ENCODE data around the gene PHACTR1. TPM values are rescaled to one million over a fixed set of nuclear protein-coding genes. Genes with fewer than 3 reads are reported as not detected.

The PHACTR1 gene
- total RNA-seq, 1 donor from 2014 or later: 14.1 TPM

- no peak for DNase-seq (ENCODE audit: low spot score)
Observed at GRCh38 chr6:12848964-12849808, 132.6 kb downstream of the PHACTR1 start.

DNA sequence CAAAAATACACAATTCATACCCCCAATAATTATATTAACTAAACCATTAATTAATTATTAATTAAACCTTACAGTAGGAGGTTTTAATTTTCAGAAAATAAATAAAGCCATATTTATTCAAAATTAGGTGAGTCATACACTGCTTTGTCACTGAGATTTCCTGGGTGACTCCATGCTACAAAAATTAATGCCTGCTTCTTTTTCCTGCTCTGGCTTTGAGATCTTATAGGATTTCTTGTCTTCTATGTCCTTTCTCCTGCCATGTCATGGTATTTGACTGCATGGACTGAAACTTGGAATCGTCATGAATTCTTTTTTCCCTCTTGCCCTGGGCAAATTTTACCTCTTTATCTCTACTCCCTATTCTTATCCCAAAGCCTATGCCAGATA lies 133.2 kb downstream of the PHACTR1 start:
- no peak for DNase-seq (ENCODE audit: low spot score)

GRCh38 chr6:12851123-12851695 lies 134.6 kb downstream of the PHACTR1 start:
- no peak for DNase-seq (ENCODE audit: low spot score)

DNA sequence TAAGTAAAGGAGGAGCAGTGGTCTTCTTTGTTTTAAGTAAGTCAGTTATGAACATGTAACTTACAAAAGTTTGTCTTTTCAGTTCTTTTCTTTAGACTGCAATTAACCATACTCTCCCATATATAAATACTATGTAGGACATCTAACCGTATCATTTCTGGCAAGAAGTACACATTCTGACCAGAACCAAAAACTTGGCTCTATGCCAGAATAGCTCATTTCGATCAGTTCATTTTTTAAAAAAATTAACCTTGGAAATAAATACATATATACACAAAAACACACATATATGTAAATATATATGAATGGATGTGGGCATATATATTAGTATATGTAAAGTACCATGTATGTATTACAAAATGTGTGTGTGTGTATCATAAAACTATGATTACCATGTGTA lies 145.0 kb downstream of the PHACTR1 start:
- no peak for DNase-seq (ENCODE audit: low spot score)

DNA sequence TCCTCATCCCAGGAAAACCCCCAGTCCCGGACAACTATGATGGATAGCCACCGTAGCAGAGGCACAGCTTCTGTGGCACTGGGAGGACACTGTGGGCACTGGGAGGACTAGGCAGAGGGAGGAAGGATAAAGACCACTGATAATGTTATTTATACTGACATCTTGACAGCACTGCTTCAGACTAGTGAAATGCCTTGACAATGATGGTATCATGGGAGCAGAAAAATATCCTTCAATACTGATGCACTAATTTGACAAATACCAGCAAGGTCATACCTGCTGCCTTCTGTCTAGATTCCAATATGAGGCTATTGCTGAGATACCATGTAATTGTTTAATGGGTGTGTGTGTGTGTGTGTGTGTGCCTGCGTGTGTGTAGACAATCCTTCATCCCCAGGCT lies 148.6 kb downstream of the PHACTR1 start:
- DNase-seq (ENCODE audit: low spot score): no peak

DNA sequence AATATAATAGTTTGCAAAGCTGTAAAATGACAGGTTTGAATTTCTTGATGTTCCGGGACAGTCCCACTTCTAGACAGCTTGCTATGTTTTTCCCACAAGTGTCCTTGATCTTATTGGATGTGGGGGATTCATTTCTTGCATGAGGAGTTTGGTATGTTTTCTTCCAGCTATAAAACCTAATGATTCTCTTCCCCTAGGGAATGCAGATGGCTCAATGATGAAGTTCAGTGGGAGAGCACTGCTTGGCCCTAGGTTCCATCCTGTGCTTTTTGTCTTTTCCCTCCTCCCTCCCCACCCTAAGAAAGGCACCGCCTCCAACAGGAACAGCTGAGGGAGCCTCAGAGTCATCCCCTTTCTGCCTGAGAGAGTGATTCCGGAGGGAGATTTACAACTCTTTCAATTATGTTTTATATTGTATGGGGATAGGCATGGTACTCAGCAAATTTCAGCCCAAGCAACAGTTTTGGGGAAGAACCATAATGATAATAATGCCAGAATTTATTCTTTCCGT lies 149.2 kb downstream of the PHACTR1 start:
- no peak for DNase-seq (ENCODE audit: low spot score)

DNA sequence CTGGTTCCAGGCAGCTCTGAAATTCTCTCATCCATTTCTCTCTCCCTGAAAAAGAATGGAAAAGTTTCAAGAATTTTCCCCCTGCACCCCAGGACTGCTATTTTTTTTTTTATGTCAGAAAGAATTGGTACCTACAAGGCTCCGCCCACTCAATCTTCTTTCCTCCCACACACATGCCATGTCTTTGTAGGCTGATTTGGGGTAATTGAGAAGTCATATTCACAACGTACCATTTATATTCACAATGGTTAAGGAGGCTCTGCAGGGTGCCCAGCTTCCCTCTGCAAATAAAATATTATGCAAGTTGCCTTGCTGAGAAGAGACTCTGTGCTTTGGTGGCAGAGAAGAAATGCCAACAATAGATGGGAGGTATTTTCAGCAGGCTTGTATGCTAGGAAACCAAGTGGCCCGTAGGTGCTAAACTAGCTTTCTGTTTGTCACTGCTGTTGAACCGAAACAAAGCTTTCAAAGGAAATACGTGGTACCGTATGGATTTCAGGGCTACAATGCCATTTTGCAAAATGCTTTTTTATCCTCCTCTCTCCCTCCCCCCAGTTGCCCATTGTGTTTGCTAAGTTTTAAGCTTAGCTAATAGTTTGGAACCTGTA lies 150.0 kb downstream of the PHACTR1 start:
- no peak for DNase-seq (ENCODE audit: low spot score)

DNA sequence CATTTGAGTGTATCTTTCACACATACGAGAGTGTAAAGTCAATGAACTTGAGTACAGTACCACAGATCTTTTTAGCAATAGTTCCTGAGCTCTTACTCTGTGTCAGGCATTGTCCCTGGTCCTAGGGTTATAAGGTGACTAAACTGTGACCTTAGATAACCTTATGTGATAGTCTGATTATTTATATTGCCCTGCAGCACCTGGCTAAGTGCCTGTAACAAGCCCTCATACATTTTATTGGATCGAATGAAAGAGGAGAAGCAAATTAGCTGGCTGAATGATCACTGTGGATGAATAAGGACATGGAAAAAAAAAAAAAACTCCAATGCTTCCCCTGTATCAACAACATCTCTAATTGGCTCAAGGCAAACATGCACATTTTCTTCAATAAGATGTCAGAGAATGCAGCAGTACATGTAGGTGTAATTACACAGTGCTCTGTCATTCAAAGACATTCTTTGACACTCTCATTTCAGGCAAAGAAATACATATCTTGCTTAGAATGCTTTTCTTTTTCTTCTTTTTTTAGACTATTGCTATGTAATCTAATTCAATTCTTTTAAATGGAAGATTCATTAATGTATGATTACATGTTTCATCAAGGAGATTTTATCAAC lies 153.4 kb downstream of the PHACTR1 start:
- no peak for DNase-seq (ENCODE audit: low spot score)

- DNase-seq (ENCODE audit: low spot score): no peak
Observed at GRCh38 chr6:12873691-12874090, 157.1 kb downstream of the PHACTR1 start.

DNA sequence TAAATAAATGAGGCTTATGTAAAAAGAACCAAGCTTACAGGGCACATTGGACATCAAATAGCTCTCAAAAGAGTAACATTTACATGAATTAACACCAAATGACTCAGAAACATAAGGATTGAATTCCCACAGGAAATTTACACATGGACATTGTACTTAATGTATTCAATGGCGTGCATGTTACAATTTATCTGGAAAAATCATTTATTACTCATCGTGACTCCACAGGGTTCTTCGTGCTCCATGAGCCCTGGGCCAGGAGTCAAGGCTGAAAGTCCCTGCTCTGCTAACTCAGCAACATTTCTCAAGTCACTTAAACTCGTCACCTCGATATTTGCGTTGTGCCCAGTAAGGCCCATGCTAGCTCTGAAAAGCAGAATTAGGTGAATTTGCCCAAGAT lies 158.5 kb downstream of the PHACTR1 start:
- DNase-seq (ENCODE audit: low spot score): no peak

- DNase-seq (ENCODE audit: low spot score): no peak
Observed at GRCh38 chr6:12878741-12879140, 162.2 kb downstream of the PHACTR1 start.

DNA sequence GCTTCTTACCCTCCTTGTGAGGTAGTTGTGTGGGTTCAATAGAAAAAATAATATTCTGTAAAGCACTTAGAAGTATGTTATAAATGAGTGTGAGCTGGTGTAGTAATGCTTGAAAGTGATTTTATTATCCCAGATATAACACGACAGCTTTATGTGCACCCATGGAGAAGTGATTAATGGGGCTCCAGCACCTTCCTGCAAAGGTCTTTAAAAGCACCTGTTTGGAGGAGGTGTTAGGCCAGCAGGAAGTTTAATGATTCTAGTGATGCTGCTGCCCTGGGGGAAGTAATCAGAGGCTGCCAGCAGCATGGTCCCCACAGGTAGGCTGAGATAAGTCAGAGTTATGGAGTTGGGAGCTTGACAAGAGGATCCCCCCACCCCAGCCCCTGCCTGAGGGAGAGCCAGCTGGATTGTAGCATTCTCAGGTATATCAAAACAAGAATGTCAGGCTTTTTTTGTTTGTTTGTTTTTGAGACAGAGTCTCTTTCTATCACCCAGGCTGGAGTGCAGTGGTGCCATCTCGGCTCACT lies 166.3 kb downstream of the PHACTR1 start:
- no peak for DNase-seq (ENCODE audit: low spot score)

GRCh38 chr6:12884983-12885382 lies 168.4 kb downstream of the PHACTR1 start:
- DNase-seq (ENCODE audit: low spot score): no peak

DNA sequence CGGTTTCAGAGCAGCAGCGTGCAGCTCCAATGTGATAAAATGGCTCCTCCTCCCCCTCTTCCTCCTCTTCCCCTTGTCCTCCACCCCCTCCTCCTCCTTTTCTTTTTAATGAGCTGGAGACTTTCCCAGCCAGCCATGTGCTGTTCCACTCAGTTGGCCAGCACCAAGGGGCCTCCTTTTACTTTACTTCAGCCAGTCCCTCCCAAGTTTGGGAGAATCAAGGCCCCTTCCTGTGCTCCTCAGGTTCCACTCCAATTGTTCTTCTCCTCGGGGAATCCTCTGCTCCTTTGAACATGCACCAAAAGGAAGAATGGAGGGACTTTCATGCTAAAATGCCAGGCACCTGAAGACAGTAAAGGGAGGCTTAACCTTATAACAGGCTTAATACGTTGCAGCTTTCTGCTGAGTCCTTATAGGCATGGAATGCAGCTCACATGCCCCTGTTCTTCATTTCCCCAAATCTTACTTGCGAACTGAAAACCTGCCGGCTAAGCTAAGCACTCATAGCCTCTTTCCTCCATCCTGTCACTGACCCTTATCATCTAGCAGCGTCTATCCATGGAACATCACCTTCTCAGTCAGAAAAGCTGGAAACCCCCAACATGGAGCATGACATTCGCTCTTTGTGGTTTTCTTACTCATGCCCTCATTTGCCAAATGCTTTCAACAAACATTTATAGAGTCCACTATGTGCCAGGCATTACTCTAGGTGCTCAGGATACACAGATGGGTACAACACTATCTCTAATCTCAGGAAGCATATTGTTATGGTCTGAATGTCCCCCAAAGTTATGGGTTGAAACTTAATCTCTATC lies 170.6 kb downstream of the PHACTR1 start:
- no peak for DNase-seq (ENCODE audit: low spot score)

- no peak for DNase-seq (ENCODE audit: low spot score)
Observed at GRCh38 chr6:12890171-12890790, 173.7 kb downstream of the PHACTR1 start.

DNA sequence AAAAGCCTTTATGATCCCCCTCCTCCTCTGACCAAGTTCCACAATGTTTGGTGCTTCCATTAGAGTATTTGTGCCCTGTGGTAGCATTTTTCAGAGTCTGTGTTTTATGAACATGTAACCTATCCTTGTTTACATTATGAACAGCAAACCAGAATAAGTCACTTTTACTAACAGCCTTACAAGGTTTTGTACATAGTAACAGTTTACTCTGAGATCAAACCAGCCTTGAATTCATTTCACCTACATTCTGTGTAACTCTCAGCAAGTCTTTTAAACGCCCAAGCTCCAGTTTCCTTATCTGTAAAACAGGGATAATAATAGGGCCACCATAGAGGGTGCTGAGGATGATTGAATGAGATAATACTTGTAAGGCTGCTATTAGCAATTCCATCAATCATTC lies 175.0 kb downstream of the PHACTR1 start:
- no peak for DNase-seq (ENCODE audit: low spot score)

- no peak for DNase-seq (ENCODE audit: low spot score)
Observed at GRCh38 chr6:12892151-12892550, 175.6 kb downstream of the PHACTR1 start.

- DNase-seq (ENCODE audit: low spot score): no peak
Observed at GRCh38 chr6:12893036-12893435, 176.5 kb downstream of the PHACTR1 start.

DNA sequence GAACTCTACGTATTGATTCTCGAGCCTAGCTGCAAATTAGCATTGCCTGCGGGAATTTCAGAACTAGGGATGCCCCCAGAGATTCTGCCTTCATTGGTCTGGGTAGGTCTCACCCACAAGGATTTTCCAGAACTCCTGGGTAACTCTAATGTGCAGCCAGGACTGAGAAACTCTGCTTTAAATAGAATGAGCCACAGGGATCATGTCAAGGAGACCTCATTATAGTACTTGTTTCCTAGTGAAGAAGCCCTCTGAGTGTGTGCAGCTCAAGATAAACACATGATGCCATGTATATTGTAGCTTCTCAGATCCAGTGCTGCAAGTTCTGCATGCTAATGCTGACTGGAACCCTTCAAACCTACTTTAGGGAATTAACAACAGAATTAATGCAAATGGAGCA lies 179.2 kb downstream of the PHACTR1 start:
- DNase-seq (ENCODE audit: low spot score): no peak

- DNase-seq (ENCODE audit: low spot score): no peak
Observed at GRCh38 chr6:12896208-12896733, 179.7 kb downstream of the PHACTR1 start.

DNA sequence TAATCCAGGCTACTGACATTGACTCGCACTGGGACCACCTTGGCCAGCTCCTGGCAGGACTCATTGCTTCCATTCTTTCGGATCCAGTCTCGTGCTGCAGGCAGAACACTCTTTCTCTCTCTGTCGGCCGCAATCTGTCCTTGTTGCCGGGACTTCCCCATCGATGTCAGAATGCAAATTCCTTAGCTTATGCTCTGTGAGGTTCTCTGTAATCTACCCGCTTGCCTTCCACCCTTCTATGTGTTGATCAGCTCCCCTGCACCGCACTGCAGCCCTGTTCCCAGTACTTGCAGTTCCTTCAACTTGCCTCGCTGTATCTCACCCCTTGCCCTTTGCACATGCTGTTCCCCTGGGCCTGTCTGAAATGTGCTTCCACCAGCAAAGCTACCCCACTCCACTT lies 182.0 kb downstream of the PHACTR1 start:
- DNase-seq (ENCODE audit: low spot score): no peak

Measured in ureter (tissue), 1 donor.